ENCODE data around the gene APLP2.

Gene APLP2

GRCh38 chr11:130118636-130119387, 49.1 kb downstream of the APLP2 start:
- DNase-seq (ENCODE audit: low spot score) = no peak

GRCh38 chr11:130120045-130120444, 50.4 kb downstream of the APLP2 start:
- DNase-seq (ENCODE audit: low spot score) = no peak

GRCh38 chr11:130121445-130121978, 51.8 kb downstream of the APLP2 start:
- DNase-seq (ENCODE audit: low spot score) = no peak

- no peak for DNase-seq (ENCODE audit: low spot score)
These were observed 52.5 kb downstream of the APLP2 start for GRCh38 chr11:130122141-130122575.

- DNase-seq (ENCODE audit: low spot score) = no peak
These were observed 53.8 kb downstream of the APLP2 start for GRCh38 chr11:130123414-130124040.

GRCh38 chr11:130124096-130124495, 54.4 kb downstream of the APLP2 start:
- DNase-seq (ENCODE audit: low spot score) = no peak

- no peak for DNase-seq (ENCODE audit: low spot score)
These were observed 55.9 kb downstream of the APLP2 start for GRCh38 chr11:130125638-130126037.

GRCh38 chr11:130126516-130126915, 56.8 kb downstream of the APLP2 start:
- DNase-seq (ENCODE audit: low spot score) = no peak

- no peak for DNase-seq (ENCODE audit: low spot score)
These were observed 57.8 kb downstream of the APLP2 start for GRCh38 chr11:130127509-130127908.

- DNase-seq (ENCODE audit: low spot score) = no peak
These were observed 58.9 kb downstream of the APLP2 start for GRCh38 chr11:130128626-130129025.

- no peak for DNase-seq (ENCODE audit: low spot score)
These were observed 60.2 kb downstream of the APLP2 start for GRCh38 chr11:130129922-130130321.

GRCh38 chr11:130131961-130132850, 62.5 kb downstream of the APLP2 start:
- DNase-seq (ENCODE audit: low spot score) = no peak

- no peak for DNase-seq (ENCODE audit: low spot score)
These were observed 64.0 kb downstream of the APLP2 start for GRCh38 chr11:130133716-130134115.

- DNase-seq (ENCODE audit: low spot score) = no peak
These were observed 66.4 kb downstream of the APLP2 start for GRCh38 chr11:130136107-130136506.

- DNase-seq (ENCODE audit: low spot score) = no peak
These were observed 68.3 kb downstream of the APLP2 start for GRCh38 chr11:130137999-130138398.

- DNase-seq (ENCODE audit: low spot score) = no peak
These were observed 69.7 kb downstream of the APLP2 start for GRCh38 chr11:130139401-130139800.

GRCh38 chr11:130141561-130142341, 72.1 kb downstream of the APLP2 start:
- no peak for DNase-seq (ENCODE audit: low spot score)

- DNase-seq (ENCODE audit: low spot score) = no peak
These were observed 74.4 kb downstream of the APLP2 start for GRCh38 chr11:130144141-130144540.

GRCh38 chr11:130144861-130145281, 75.2 kb downstream of the APLP2 start:
- DNase-seq (ENCODE audit: low spot score) = no peak

GRCh38 chr11:130145311-130145812, 75.7 kb downstream of the APLP2 start:
- DNase-seq (ENCODE audit: low spot score) = no peak

All from left forelimb (tissue), 1 donor.